ENCODE results near the gene GAS2L2. TPM values are rescaled to one million over a fixed set of nuclear protein-coding genes. Genes with fewer than 3 reads are reported as not detected.

Gene GAS2L2
- total and polyA plus RNA-seq, 4 donors, result not detected

GRCh38 chr17:35723735-35724134, 29.3 kb downstream of the GAS2L2 start:
- Histone ChIP-seq H3K4me3 (ENCODE audit: low read depth in 1 of 3, low read length in 3 of 3) (no peak overlapping the region), H3K9me3 (ENCODE audit: control insufficient read depth in 4 of 4, low read length in 3 of 4) (no peaks in the 10 kb centered on the region), H3K36me3 (ENCODE audit: control insufficient read depth in 4 of 4, insufficient read depth in 3 of 4, low read depth in 1 of 4, low read length in 3 of 4) (peaks cover 0 to 24% (median 21%) of the 10 kb centered on the region in 4 donors), H3K9ac (ENCODE audit: low read depth in 1 of 2, low read length in 2 of 2) (no peak overlapping the region), H3K27ac (ENCODE audit: low read depth in 1 of 2, low read length in 2 of 2) (no peak overlapping the region), H3K27me3 (ENCODE audit: control insufficient read depth in 4 of 4, insufficient read depth in 4 of 4, low read length in 3 of 4) (no peaks in the 10 kb centered on the region), H3K4me1 (ENCODE audit: control insufficient read depth in 4 of 4, insufficient read depth in 4 of 4, low read length in 3 of 4) (no peaks in the 10 kb centered on the region)
- 98% methylated on average over 2 of the region's 2 CpGs for WGBS
- no peak for TF ChIP-seq ATF3 (IDR thresholded peaks at IDR 0.05)
- TF ChIP-seq FOXA2 (IDR thresholded peaks at IDR 0.05), result no peak
- no peak for TF ChIP-seq RAD21 (IDR thresholded peaks at IDR 0.05)
- TF ChIP-seq TAF1 (conservative IDR thresholded peaks at IDR 0.05), result no peak
- TF ChIP-seq MAX (IDR thresholded peaks at IDR 0.05), result no peak
- TF ChIP-seq REST (IDR thresholded peaks at IDR 0.05), result no peak
- no peak for TF ChIP-seq FOXA1 (IDR thresholded peaks at IDR 0.05)
- TF ChIP-seq CTCF (IDR thresholded peaks at IDR 0.05; ENCODE audit: low read depth, low read length, missing input control), result no peak
- TF ChIP-seq JUND (IDR thresholded peaks at IDR 0.05), result no peak
- no peak for TF ChIP-seq GABPA (IDR thresholded peaks at IDR 0.05 in 1 of 2, conservative IDR thresholded peaks at IDR 0.05 in 1 of 2)
- TF ChIP-seq SP1 (IDR thresholded peaks at IDR 0.05), result no peak
- no peak for TF ChIP-seq HNF4A (conservative IDR thresholded peaks at IDR 0.05)
- no peak for TF ChIP-seq EGR1 (IDR thresholded peaks at IDR 0.05; ENCODE audit: low read depth in 2 of 2)
- TF ChIP-seq RXRA (IDR thresholded peaks at IDR 0.05), result no peak
- no peak for TF ChIP-seq HNF4G (IDR thresholded peaks at IDR 0.05)
- TF ChIP-seq ZBTB33 (IDR thresholded peaks at IDR 0.05), result no peak
- TF ChIP-seq NR2F2 (IDR thresholded peaks at IDR 0.05), result no peak
- no peak for TF ChIP-seq YY1 (IDR thresholded peaks at IDR 0.05)
- DNase-seq (ENCODE audit: low spot score), result no peak
